PFSK-1 (cell line): Measurements from ENCODE around the gene SSTR3.

ENCODE experiments used
- REST ChIP-seq, 2 experiments: IDR thresholded peaks; 2 replicates each; pipeline versions ENCODE4 v1.6.1 to v1.8.0; 2011 to 2012; ENCODE audit warnings: low read depth in 2 of 2, low read length in 2 of 2, control low read depth in 1 of 2, inconsistent platforms in 1 of 2, mild to moderate bottlenecking in 1 of 2, moderate library complexity in 1 of 2; ENCODE audit not compliant: insufficient read depth in 1 of 2
- SIN3A ChIP-seq: IDR thresholded peaks from 2 replicates; pipeline ENCODE4 v1.6.1; 2012; ENCODE audit warnings: mild to moderate bottlenecking, low read length, moderate library complexity, borderline replicate concordance; ENCODE audit not compliant: insufficient read depth
- TAF1 ChIP-seq: IDR thresholded peaks from 2 replicates; pipeline ENCODE4 v1.6.1; 2012; ENCODE audit warnings: low read length, control low read depth, borderline replicate concordance; ENCODE audit not compliant: insufficient read depth

GRCh38 chr22:37184380-37184755 lies 27.9 kb downstream of the SSTR3 start:
- TF ChIP-seq SIN3A, result no peak
- TF ChIP-seq REST (IDR thresholded peaks at IDR 0.05; ENCODE audit: insufficient read depth in 1 of 2, low read depth in 2 of 2, low read length in 2 of 2), result no peak
- TF ChIP-seq TAF1, result no peak
